HTERT RPE-1 (cell line): Measurements from ENCODE around the gene TRPV6.

Source experiments
- in situ Hi-C: fragments of 300-500 bp; cut with MboI; formaldehyde crosslinking; loops from 4 replicates; pipeline ENCODE4 v1.14.3; 2020; ENCODE audit warnings: low sequenced_read_pairs

The TRPV6 gene

DNA sequence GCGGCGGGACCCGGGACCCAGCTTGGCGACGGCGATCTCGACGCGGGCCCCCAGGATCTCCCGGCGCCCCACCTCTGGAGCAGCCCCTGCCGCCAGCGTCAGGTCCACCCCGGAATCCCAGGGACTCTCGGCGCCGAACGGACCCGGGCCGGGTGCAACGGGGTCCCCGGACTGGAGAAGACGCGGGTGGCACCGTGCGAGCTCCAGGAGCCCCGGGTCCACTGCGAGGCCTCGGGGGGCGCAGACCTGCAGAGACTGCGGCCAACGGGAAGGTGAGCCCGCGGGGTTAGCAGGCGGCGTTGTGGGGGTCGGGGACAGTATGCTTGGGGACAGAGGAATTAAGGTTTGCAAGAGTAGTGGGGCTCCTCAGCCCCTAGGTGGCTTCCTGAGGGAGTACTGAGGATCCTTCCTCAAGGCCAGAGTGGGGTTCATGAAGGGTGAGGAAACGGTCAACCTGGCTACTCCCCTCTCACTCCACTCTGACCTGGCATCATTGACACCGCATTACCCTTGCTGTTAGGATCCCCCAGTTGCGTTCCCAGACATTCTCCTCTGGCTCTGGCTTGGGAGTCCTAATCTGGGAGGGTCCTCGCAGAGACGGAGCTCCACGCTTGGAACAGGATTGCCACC is 30.3 kb downstream of the TRPV6 start:
- in situ Hi-C loops = no loop called here

- in situ Hi-C loops = no loop called here
Observed at GRCh38 chr7:142854372-142855113, 31.0 kb downstream of the TRPV6 start, which contains the start of gene EPHB6. Gene EPHB6, plus strand, starts transcription at chr7:142855076. Its CDS starts 8,152 bp downstream, at chr7:142863228.

DNA sequence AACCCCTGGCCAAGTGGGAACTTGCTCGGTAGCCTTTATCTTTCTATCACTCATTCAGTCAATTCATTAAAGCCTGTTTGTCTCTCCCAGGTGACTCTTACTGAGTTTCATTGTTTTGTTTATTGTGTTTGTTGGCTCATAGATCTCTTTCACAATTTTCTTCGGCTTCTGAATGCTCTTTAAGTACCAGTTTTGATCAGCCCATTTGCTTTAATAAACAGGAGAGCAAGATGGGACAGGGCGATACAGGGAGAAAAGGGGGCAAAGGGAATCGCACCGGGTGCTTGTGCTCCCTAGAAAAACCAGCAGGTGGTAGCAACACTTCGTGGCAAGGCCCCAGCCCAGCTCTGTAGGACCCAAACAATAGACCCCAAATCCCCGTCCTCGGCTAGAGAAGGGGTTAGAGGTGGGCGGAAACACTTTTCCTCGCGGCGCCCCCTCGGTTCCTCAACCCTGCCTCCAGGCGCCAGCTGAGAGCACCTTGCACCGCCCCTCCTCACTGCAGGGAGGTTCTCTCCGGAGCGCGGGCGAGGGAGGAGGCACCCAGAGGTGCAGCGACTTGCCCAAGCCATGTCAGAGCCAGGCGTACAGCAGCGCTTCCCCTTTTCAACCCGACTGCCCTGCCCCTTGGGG is 31.7 kb downstream of the TRPV6 start:
- in situ Hi-C loops = no loop called here

DNA sequence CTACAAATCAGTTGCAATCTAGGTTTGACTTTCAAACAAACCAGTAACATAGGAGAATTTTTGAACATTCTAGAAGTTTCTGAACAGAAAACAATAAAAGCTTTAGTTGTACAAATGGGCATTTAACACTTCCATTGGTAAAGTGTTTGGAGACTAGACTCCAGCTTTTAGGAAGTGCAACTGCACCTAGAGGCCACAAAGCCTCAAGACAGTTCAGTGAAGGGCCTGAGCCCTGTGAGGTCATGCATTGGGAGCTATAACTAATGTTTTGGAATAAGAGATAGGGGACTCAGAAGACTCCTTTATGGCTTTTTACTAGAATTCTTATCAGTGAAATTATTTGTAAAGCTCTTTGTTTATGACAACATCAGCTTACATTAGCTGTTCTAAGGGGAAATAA is 33.6 kb downstream of the TRPV6 start:
- in situ Hi-C loops = no loop called here

- in situ Hi-C loops = no loop called here
Observed at GRCh38 chr7:142851269-142851668, 34.3 kb downstream of the TRPV6 start.

- in situ Hi-C loops = no loop called here
Observed at GRCh38 chr7:142847353-142847752, 38.2 kb downstream of the TRPV6 start.

DNA sequence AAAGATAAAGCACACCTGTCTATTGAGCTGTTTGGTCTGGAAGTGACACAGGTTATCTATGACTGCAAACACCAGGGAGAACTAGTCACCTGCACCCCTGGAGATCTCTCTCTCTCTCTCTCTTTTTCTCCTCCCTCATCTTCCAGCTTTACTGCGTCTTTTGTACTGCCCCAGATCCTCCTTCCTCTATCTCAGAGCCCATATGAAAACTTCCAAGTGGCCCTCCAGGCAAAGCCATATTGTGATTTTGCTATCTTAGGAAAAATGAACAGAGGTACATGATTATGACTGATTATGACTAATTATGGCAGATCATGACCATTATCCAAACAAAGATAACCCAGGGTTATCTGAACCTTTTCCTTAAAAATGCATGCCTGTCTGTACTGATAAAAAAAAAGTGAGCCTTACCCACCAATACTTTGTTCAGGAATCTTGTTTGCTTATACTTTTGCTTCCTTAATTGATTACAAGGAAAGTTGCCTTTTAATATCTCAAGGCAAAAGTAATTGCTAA is 43.2 kb downstream of the TRPV6 start:
- in situ Hi-C loops = no loop called here

DNA sequence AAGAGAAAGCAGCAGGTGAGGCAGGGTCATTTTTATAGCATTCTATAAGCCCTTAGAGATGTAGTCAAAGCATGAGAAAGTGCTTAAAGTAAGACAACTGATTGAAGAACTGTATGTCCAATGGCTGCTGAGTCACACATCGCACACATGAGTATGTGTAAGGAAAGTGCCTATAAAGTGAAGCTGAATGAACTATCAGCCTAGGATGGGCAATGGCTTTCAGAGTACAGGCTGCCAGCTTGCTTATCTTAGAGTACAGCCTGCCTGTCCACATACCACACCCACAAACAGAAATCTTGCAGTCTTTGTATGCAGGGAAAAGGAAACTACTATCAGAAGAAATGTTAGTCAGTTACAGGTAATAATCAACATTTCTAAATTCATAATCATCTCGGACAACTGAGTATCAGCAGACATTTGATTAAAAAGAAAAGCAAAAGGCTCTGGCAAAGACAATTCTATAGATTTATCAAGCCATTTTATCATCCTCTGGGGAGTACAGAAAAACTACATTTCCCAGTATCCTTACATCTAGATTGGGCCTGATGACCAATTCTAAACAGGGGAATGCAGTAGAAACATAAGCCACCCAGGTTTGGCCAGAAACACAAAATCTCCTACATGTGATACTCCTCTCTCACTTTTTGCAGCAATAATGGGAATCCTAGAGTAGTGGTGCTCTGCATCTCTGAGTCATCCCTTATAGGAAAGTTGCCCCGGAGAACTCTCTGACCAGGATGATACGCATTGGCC is 46.9 kb downstream of the TRPV6 start:
- in situ Hi-C loops = no loop called here

GRCh38 chr7:142836426-142836825 is 49.1 kb downstream of the TRPV6 start:
- in situ Hi-C loops = no loop called here

- in situ Hi-C loops = no loop called here
Observed at GRCh38 chr7:142835487-142835886, 50.1 kb downstream of the TRPV6 start.

DNA sequence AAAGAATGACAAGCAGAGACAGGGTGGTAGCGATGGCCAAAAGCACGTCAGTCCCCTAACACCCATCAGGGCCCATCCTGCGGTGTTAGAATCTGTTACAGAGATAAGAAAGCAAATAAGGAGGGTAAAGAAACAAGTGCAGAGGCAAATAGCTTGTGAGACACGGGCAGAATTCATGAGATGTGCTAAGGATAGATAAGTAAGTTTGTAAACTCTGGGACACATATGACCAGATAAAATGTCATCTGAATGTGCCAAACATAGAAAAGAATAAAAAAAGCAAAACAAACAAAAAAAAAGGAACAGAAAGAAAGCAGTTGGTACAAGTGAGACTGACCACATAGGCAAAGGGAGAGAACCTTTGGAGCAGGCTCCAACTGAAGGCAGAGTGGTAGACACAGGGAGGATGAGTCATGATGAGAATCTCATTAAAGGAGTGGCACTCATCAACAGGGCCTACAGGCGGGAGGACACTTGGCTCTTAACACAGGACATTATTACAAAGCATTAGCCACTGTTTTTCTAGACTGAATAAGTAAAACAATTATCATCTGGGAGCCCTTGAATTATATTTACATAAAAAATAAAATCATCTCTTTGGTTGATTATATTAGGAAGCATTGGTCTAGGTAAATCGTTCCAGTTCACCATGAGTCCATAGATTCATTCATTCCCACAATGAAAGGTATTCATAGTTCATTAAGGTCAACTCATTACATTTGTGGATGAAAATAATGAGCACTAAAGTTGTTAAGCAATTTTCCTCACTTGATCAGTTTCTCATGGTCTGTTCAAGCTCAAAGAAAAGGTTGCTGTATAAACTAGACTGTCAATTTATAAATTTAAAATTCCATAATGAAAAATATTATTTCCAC is 52.1 kb downstream of the TRPV6 start:
- in situ Hi-C loops = no loop called here

GRCh38 chr7:142832417-142832816 is 53.1 kb downstream of the TRPV6 start:
- in situ Hi-C loops = no loop called here

GRCh38 chr7:142827951-142828500 is 57.5 kb downstream of the TRPV6 start:
- in situ Hi-C loops = no loop called here

GRCh38 chr7:142822714-142823113 is 62.8 kb downstream of the TRPV6 start:
- in situ Hi-C loops = no loop called here
